Hepatocyte (in vitro differentiated cells): Measurements from ENCODE around the gene ANO4.

Experiments used
- EZH2 ChIP-seq: fragments of 200-600 bp; sonication (generic); IDR thresholded peaks from 2 replicates; pipeline ENCODE4 v1.6.1; 2016; ENCODE audit warnings: antibody characterized with exemption, mild to moderate bottlenecking, borderline replicate concordance
- TF ChIP-seq, protein P1 (sequence below): fragments of 200-600 bp; sonication (generic); IDR thresholded peaks from 2 replicates; pipeline ENCODE4 v1.5.1; 2016; ENCODE audit warnings: antibody characterized with exemption, mild to moderate bottlenecking; ENCODE audit not compliant: poor library complexity

DNA sequence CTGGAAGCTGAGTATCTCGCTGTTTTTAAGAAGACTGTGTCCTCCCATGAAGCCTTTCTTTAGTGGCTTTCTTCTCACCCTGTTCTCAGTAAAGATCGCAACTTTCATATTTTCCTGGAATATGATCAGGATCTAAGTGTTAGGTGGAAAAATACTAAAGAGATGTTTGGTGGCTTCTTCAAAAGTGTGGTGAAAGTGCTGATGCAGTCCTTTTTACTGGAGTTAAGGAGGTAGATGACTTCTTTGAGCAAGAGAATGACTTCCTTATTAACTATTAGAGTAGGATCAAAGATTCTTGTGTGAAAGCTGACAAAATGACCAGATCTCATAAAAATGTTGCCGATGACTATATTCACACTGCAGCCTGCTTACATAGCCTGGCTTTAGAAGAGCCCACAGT is 273.8 kb downstream of the ANO4 start:
- TF ChIP-seq, protein P1, sequence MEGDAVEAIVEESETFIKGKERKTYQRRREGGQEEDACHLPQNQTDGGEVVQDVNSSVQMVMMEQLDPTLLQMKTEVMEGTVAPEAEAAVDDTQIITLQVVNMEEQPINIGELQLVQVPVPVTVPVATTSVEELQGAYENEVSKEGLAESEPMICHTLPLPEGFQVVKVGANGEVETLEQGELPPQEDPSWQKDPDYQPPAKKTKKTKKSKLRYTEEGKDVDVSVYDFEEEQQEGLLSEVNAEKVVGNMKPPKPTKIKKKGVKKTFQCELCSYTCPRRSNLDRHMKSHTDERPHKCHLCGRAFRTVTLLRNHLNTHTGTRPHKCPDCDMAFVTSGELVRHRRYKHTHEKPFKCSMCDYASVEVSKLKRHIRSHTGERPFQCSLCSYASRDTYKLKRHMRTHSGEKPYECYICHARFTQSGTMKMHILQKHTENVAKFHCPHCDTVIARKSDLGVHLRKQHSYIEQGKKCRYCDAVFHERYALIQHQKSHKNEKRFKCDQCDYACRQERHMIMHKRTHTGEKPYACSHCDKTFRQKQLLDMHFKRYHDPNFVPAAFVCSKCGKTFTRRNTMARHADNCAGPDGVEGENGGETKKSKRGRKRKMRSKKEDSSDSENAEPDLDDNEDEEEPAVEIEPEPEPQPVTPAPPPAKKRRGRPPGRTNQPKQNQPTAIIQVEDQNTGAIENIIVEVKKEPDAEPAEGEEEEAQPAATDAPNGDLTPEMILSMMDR = no peak
- no peak for TF ChIP-seq EZH2
